Fibroblast of villous mesenchyme (primary cell): ENCODE data around the gene HMBS. TPM values are rescaled to one million over a fixed set of nuclear protein-coding genes. Genes with fewer than 3 reads are reported as not detected.
A peak's percentile ranks its signal among the peaks of the same experiment; 100 is the strongest.
"Not testable (repeated sequence)": the region's sequence is repeated elsewhere in the genome, so short reads cannot be mapped to it uniquely, and the experiment has no call there.

ENCODE experiments used
- DNase-seq: peaks from one replicate; pipeline ENCODE4 v3.0.0-alpha.2; 2010; ENCODE audit warnings: low read depth
- H3K4me3 ChIP-seq: 2 replicates; pipeline ENCODE4 v1.5.1; 2011; ENCODE audit warnings: low read depth, mild to moderate bottlenecking, low read length
- total RNA-seq: library from RNA; depleted of rRNA; stranded (reverse); fragments of >200 nt; gene quantifications from 2 replicates; pipeline ENCODE4 v1.2.3, GENCODE V29; 2012
- TF ChIP-seq, protein P1 (sequence below): IDR thresholded peaks from 2 replicates; pipeline ENCODE4 v1.5.1; 2012; ENCODE audit warnings: low read depth, mild to moderate bottlenecking, low read length; ENCODE audit not compliant: insufficient read depth

HMBS gene
- total RNA-seq: 11.2 and 13.2 TPM in 2 replicates

DNA sequence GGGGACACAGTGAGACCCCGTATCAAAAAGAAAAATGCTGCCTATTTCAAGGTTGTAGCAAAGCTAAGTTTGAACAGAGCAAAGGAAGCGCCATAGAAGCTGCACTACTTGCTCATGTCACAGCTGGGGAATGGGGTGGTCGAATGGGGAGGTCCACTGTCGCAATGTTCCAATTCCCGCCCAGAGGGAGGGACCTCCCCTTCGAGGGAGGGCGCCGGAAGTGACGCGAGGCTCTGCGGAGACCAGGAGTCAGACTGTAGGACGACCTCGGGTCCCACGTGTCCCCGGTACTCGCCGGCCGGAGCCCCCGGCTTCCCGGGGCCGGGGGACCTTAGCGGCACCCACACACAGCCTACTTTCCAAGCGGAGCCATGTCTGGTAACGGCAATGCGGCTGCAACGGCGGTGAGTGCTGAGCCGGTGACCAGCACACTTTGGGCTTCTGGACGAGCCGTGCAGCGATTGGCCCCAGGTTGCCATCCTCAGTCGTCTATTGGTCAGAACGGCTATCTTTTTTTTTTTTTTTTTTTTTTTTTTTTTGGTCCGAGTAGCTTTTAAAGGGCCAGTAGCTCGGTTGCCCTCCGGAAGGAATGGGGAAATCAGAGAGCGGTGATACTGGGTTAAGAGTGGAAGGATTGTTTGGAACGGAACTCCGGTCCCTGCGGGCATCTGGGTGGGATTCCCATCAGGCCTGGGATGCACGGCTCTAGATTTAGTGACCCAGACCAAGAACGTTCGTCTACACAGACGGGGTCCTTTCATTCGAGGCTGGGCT, at the start of gene HMBS:
Gene HMBS, plus strand, starts transcription at position 219 of the 774 bp plus-strand sequence. Its CDS starts 153 bp downstream, at position 372.
- H3K4me3 ChIP-seq: peak within 1 kb of the TSS; percentile 97
- TF ChIP-seq, protein P1, sequence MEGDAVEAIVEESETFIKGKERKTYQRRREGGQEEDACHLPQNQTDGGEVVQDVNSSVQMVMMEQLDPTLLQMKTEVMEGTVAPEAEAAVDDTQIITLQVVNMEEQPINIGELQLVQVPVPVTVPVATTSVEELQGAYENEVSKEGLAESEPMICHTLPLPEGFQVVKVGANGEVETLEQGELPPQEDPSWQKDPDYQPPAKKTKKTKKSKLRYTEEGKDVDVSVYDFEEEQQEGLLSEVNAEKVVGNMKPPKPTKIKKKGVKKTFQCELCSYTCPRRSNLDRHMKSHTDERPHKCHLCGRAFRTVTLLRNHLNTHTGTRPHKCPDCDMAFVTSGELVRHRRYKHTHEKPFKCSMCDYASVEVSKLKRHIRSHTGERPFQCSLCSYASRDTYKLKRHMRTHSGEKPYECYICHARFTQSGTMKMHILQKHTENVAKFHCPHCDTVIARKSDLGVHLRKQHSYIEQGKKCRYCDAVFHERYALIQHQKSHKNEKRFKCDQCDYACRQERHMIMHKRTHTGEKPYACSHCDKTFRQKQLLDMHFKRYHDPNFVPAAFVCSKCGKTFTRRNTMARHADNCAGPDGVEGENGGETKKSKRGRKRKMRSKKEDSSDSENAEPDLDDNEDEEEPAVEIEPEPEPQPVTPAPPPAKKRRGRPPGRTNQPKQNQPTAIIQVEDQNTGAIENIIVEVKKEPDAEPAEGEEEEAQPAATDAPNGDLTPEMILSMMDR: no peak
- DNase-seq: peak; percentile 96

DNA sequence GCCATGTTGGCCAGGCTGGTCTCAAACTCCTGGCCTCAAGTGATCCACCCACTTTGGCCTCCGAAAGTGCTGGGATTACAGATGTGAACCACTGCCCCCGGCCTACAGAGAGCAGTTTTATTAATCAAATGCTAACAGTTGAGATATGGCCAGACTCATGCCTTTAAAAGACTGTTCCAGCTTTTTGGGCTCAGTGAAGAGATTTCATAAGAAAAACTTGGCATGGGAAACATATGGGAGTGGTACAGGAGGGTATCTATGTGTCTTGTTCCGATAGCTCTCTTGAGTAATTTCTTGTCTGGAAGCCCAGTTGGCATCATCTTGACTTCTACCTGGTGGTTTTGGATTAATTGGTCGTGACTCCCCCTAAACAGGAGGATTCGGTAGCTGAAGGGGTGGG, 45.8 kb upstream of the HMBS start:
- DNase-seq: no peak
- TF ChIP-seq, protein P1: no peak
- no peak overlapping the region for H3K4me3 ChIP-seq

- DNase-seq, H3K4me3 ChIP-seq: not testable (repeated sequence)
Observed at GRCh38 chr11:119039471-119039870, 45.2 kb upstream of the HMBS start.

GRCh38 chr11:119041821-119042514, 42.7 kb upstream of the HMBS start:
- DNase-seq: no peak
- TF ChIP-seq, protein P1: no peak
- no peak overlapping the region for H3K4me3 ChIP-seq

GRCh38 chr11:119042927-119043326, 41.8 kb upstream of the HMBS start:
- H3K4me3 ChIP-seq: no peak overlapping the region
- no peak for DNase-seq
- TF ChIP-seq, protein P1: no peak

DNA sequence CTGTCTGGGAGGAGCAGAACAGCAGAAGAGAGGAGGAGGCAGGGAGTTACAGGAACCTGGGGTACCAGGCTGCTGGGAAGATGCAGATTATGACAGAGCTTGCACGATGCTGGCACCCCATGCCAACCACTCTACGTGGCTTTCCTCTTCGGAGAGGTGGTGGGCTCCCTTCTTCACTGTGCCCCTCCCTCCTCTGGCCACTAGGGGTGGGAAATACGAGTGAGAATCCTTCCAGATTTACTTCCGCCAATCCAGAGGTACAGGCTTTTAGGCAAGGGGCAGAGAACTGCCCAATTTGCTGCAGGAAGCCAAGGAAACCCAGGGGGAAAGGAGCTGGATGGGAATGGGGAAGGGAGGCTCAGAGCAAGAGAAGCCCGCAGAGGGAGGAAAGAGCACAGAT, 40.0 kb upstream of the HMBS start:
- H3K4me3 ChIP-seq: no peak overlapping the region
- TF ChIP-seq, protein P1: peak; percentile 20
- DNase-seq: no peak

DNA sequence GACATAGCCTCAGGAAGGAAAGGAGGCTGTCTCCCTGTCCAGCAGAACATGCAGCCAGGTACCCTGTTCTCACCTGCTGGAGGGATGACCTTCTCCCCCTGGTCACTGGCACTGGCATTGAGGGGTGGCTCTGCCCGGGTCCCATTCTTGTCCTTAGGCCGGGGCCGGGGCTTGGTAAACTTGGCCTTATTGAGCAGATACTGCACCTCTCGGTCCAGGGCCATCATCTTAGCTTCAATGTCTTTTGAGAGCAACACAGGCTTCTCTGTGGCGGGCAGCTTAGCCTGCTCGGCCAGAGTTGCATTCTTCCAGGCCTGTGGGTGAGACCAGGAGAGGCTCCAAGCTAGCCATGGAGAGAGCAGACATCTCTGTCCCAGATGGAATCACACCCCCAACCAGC, 38.2 kb upstream of the HMBS start:
- DNase-seq: no peak

More for the DNA sequence above, 38.2 kb upstream of the HMBS start:
- TF ChIP-seq, protein P1: no peak
- no peak overlapping the region for H3K4me3 ChIP-seq
